WERI-Rb-1 (cell line): ENCODE data around the gene CHCHD6.

Experiments used
- DNase-seq: peaks from one replicate; pipeline ENCODE4 v3.0.0-alpha.2; 2020
- H3K27ac ChIP-seq: fragments of 250-450 bp; sonication (Bioruptor Pico); 2 replicates; pipeline ENCODE4 v1.5.1; 2020; ENCODE audit warnings: mild to moderate bottlenecking, moderate library complexity
- H3K27me3 ChIP-seq: fragments of 250-450 bp; sonication (Bioruptor Pico); 2 replicates; pipeline ENCODE4 v1.5.1; 2021; ENCODE audit warnings: mild to moderate bottlenecking, low read depth, moderate library complexity; ENCODE audit not compliant: insufficient read depth, severe bottlenecking
- H3K36me3 ChIP-seq: fragments of 250-450 bp; sonication (Bioruptor Pico); 2 replicates; pipeline ENCODE4 v1.5.1; 2020; ENCODE audit warnings: mild to moderate bottlenecking, moderate library complexity
- H3K4me3 ChIP-seq: 2 replicates; pipeline ENCODE4 v1.5.1; 2011; ENCODE audit warnings: low read depth, mild to moderate bottlenecking, control low read depth, low read length
- H3K9me3 ChIP-seq: fragments of 250-450 bp; sonication (Bioruptor Pico); 2 replicates; pipeline ENCODE4 v1.5.1; 2021; ENCODE audit warnings: mild to moderate bottlenecking, moderate library complexity; ENCODE audit not compliant: severe bottlenecking
- CTCF ChIP-seq: IDR thresholded peaks from 2 replicates; pipeline ENCODE4 v1.5.1; 2011; ENCODE audit warnings: low read depth, mild to moderate bottlenecking, control low read depth, inconsistent platforms, low read length

Gene CHCHD6

DNA sequence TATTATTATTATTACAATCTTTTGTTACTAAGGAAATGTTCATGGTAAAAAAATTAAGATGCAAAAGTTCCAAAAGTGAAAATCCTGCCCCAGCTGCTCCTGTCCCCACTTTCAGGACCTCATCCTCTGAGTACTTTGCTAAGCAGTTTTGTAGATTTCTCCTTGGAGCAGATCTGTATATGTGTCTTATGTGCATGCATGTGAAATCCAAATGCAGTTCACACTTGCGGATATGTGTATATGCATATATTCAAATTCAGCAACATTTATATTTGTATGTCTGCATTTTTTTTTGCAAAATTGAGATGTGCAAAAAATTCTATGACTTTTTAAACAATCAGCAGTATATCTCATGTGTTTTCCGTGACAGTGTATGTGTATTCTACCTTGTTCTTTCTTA, 19.2 kb downstream of the CHCHD6 start:
- DNase-seq = no peak
- Histone ChIP-seq H3K9me3 (no peaks in the 10 kb centered on the region), H3K27ac (no peak overlapping the region), H3K27me3 (no peaks in the 10 kb centered on the region), H3K4me3 (no peak overlapping the region), H3K36me3 (peaks cover 8% of the 10 kb centered on the region)
- TF ChIP-seq CTCF = no peak

DNA sequence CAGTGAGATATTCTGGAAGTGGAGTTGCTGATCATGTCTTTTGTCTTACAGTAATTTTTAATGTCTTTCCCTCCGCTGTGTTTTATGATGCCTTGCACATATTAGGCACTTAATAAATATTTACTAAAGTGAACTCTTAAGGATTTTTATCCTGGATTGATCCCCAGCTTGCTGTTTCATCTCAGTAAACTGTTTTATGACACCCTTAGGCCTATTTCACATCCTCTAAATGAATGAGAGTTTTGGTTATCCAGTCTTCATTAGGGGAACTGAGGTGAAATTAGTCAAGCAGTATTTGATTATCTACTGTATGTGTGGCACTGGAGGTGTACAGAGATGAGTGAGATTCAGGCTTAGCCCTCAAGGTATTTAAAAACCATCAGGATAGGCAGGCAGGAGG, 19.8 kb downstream of the CHCHD6 start:
- H3K27ac ChIP-seq = no peak overlapping the region
- TF ChIP-seq CTCF = no peak
- no peak for DNase-seq

DNA sequence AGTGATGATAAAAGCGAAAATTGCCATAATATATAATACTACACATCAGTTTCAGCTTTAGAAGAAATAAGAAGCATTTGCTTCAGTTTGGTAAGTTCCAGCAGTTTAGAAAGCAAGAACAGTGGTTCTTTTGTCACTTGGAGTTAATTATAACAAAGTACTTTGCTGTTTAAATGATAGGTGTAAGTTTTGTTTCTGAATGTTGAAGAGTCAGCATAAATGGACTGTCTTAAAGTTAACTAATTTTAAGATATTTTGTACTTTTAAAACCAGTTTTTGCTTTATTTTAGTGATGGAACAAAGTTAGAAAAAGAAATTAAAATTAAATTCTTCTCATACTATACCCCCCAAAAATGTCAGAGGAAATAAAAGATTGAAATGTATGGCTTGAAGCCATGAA, 24.6 kb downstream of the CHCHD6 start:
- TF ChIP-seq CTCF = no peak
- Histone ChIP-seq H3K36me3 (peaks cover 19% of the 10 kb centered on the region), H3K27me3 (no peaks in the 10 kb centered on the region), H3K9me3 (no peaks in the 10 kb centered on the region), H3K27ac (peak overlapping the region; percentile 40), H3K4me3 (no peak overlapping the region)
- DNase-seq = no peak

More for the DNA sequence above, 19.8 kb downstream of the CHCHD6 start:
- Histone ChIP-seq H3K36me3 (peaks cover 8% of the 10 kb centered on the region), H3K4me3 (no peak overlapping the region), H3K9me3 (no peaks in the 10 kb centered on the region), H3K27me3 (no peaks in the 10 kb centered on the region)

GRCh38 chr3:126730376-126730775, 26.3 kb downstream of the CHCHD6 start:
- no peak for TF ChIP-seq CTCF
- no peak for DNase-seq
- Histone ChIP-seq H3K36me3 (peaks cover 23% of the 10 kb centered on the region), H3K4me3 (no peak overlapping the region), H3K27me3 (no peaks in the 10 kb centered on the region), H3K27ac (no peak overlapping the region), H3K9me3 (no peaks in the 10 kb centered on the region)

DNA sequence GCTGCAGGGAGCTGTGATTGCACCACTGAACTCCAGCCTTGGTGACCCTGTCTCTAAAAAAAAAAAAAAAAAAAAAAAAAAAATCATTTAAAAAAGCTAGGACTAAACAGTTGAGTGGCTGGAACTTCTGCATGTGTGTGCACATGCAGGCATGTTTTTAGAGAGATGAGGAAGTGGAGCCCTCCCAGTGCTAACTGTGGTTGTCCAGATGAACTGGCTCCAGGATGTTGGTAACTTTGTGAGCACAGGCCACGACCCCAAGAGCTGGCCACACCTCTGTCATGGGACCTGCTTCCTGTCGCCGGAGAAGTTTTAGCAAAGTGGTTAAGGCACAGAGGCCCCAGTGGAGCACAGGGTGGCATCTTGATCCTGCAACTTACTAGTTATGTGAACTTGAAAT, 27.0 kb downstream of the CHCHD6 start:
- peaks cover 28% of the 10 kb centered on the region for H3K36me3 ChIP-seq
- no peaks in the 10 kb centered on the region for H3K9me3 ChIP-seq
- TF ChIP-seq CTCF = no peak
- no peak overlapping the region for H3K27ac ChIP-seq
- H3K4me3 ChIP-seq = no peak overlapping the region
- H3K27me3 ChIP-seq = no peaks in the 10 kb centered on the region
- no peak for DNase-seq

- Histone ChIP-seq H3K27ac (no peak overlapping the region), H3K27me3 (no peaks in the 10 kb centered on the region), H3K4me3 (no peak overlapping the region), H3K36me3 (peaks cover 36% of the 10 kb centered on the region), H3K9me3 (no peaks in the 10 kb centered on the region)
- DNase-seq = no peak
- no peak for TF ChIP-seq CTCF
Observed at GRCh38 chr3:126732281-126733060, 28.4 kb downstream of the CHCHD6 start.
